CD1c-positive myeloid dendritic cell (primary cell): Measurements from ENCODE around the gene COX8A.
"Not testable (repeated sequence)": the region's sequence is repeated elsewhere in the genome, so short reads cannot be mapped to it uniquely, and the experiment has no call there.

Experiments used
- DNase-seq: peaks from one replicate; pipeline ENCODE4 v3.0.0-alpha.2; 2016; ENCODE audit errors: extremely low spot score

COX8A gene

GRCh38 chr11:63969461-63969860 lies 5.0 kb upstream of the COX8A start:
- DNase-seq, result no peak

GRCh38 chr11:63970902-63971301 lies 3.5 kb upstream of the COX8A start:
- DNase-seq, result peak; percentile 64

DNA sequence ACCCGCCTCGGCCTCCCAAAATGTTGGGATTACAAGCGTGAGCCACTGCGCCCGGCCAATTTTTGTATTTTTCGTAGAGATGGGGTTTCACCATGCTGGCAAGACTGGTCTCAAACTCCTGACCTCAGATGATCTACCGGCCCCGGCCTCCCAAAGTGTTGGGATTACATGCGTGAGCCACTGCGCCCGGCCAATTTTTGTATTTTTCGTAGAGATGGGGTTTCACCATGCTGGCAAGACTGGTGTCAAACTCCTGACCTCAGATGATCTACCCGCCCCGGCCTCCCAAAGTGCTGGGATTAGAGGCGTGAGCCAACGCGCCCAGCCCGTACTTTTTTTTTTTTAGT lies 535 bp upstream of the COX8A start:
- not testable (repeated sequence) for DNase-seq

DNA sequence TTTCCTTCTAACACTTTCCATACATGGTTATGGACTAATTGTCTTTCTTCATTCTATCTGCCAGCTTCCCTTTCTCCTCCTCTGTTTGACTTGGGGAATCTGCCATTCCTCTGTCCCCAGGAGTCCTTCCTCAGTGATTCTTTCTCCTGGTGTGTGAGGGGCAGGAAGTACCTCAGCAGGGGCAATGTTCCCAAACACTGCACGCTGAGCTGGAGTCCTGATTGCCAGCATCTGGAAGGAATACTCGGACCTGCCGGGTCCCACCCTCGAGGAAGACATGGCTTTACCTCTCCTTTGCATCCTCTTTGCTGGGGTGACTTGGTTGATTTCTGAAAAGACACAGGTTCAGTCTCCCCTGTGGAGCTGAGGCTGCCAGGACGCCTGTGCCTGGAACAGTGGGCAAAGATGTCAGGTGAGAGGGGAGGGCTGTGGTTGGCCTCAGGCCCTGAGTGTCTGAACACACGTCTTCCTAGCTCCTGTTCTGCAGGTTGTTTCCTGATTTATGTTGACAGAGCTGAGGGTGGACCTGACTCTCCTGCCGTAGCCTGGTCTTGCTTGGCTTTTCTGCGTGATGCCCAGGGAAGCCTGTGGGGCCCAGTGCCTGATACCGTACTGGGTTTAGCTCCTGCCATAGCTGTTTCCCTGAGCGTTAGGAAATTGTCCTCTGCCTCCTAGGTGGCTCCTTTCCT lies 4.3 kb downstream of the COX8A start:
- no peak for DNase-seq

- DNase-seq, result no peak
Observed at GRCh38 chr11:63979426-63979825, 5.0 kb downstream of the COX8A start.

DNA sequence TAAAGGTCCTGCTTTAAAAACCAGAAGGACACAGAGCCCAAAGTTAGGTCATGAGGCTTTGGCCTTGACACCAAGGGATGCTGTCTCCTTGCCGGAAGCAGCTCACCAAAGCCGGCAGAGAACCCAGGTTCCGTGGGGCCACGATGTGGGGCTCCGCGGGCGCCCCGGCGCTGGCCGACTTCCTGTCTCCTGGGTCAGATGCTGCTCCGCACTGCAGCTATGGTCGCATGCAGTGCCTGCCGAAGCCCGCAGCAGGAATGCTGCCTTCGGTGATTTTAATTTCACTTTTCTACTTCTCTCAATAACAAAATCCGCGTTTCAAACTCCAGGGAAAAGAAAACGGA lies 11.4 kb downstream of the COX8A start:
- DNase-seq, result peak; percentile 63

- DNase-seq, result peak; percentile 94
Observed at GRCh38 chr11:63986156-63986931, 11.9 kb downstream of the COX8A start, which contains the start of gene OTUB1. Gene OTUB1, plus strand, starts transcription at chr11:63986438. Its CDS starts 19 bp downstream, at chr11:63986457.

DNA sequence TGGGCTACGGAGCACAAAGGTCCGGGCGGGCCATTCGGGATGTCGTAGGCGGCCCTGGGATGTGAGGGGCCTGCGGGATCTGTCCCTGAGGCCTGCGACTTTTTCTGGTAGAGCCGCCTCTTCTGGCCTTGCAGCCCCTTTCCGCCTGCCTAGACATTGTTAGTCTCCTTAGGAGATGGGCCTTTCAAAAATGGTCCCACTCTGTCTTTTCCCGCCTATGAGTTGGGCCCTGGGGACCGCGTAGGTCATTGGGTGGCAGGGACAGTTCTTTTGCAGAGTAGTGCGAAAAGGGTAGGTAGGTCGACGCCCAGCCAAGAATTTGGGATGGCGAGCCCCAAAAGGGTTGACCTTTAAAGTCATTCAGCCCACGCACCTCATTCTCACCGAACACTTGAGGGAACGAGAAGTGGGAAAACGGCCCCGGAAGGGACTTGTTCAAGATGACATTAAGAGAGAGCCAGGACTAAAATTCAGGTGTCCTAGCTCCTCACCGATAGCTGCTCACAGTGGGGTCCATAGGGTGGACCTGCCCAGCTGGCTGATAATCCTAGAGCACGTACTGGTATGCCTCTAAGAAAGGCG lies 12.6 kb downstream of the COX8A start:
- DNase-seq, result no peak

DNA sequence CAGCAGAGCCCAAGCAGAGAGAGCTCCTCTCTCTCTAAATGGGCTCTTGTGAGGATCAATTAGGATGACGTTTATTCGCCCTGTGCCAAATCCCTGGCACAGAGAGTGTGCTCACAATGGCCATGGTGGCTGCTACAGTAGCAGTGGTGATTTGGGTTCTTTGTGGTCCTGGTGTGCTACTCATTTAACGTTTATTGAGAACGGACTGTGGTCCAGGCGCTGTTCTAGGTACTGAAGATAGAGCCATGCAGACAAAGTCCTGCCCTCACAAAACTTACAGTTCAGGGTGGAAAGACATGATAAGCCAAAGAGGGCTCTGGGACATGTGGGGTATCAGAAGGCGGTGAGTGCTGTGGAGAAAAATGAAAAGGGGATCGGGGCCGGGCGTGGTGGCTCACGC lies 17.1 kb downstream of the COX8A start:
- no peak for DNase-seq

- DNase-seq, result no peak
Observed at GRCh38 chr11:63993100-63993499, 18.7 kb downstream of the COX8A start.

GRCh38 chr11:63993993-63994392 lies 19.6 kb downstream of the COX8A start:
- peak; percentile 42 for DNase-seq

- no peak for DNase-seq
Observed at GRCh38 chr11:63996512-63996911, 22.1 kb downstream of the COX8A start.

GRCh38 chr11:63997104-63997700 lies 22.8 kb downstream of the COX8A start:
- DNase-seq, result no peak

DNA sequence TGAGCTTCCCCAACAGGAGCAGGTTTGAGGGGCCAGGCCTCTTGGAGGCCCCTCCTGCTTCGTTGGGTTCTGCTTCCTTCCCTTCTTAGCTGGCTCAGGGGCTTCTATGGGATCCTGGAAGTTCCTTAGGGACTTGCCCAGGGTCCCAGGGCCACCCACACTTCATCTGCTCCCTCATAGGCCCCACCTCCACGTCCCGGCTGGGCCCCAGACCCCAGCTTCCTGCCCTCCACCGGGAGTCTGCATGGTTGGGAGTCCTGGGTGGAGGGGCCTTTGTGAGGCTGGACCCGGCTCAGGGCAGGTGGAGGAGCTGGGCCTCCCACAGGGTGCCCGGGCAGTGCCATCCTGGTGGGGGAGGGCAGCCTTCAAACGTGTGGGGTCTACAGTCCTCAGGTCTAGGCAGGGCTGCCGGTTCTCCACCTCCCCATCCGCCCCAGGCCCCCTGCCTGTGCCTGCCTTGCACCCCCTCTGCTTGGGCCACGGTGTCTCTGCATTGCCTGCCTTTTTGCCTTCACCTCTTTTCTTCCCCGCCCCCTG lies 23.4 kb downstream of the COX8A start:
- no peak for DNase-seq

DNA sequence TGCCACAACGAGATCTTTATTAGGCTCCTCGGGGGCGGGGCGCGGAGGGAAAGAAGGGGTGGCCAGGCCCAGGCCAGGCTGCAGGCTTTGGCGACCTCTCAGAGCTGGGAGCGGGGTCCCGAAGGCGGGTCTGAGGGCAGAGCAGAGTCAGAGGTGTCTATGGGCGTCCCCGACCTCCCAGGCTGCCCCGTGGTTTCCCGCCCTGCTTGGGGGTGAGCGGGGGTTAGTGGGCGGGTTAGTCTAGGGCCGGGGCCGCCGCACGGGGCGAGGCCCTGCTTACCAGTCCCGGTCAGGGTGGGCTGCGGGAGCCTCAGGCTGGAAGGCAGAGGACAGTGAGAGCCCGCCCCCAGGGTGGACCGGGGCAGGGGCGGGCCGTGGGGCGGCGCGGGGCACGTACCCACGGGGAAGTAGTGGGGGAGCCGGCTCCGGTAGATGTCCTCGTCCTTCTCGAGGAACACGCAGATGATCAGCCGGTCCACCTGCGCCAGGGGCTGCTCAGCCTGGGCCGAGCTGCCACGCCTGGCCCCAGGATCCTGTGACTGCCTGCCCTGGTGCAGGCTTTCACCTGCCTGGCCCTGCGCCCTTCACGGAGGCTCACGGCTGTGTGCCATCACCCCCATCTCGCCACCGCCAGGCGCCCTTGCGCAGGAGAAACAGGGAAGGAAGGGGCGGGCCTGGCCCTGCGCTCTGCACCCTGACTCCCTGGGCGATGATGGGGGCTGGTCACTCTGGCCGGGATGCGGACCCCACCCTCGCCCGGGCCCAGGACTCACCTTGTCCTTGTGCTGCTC lies 24.3 kb downstream of the COX8A start:
- peak; percentile 54 for DNase-seq

GRCh38 chr11:63999349-64000025 lies 25.1 kb downstream of the COX8A start:
- peak; percentile 77 for DNase-seq

GRCh38 chr11:64000026-64000739 lies 25.8 kb downstream of the COX8A start:
- DNase-seq, result peak; percentile 92

GRCh38 chr11:64000740-64001483 lies 26.5 kb downstream of the COX8A start:
- no peak for DNase-seq
